Kidney epithelial cell (primary cell): ENCODE data around the gene MLLT11. TPM values are rescaled to one million over a fixed set of nuclear protein-coding genes. Genes with fewer than 3 reads are reported as not detected.

Source experiments
- DNase-seq: peaks from one replicate; pipeline ENCODE4 v3.0.0-alpha.2; 2010; ENCODE audit warnings: low read depth
- H3K27me3 ChIP-seq: 2 replicates; pipeline ENCODE4 v1.6.0; 2011; ENCODE audit warnings: low read length; ENCODE audit not compliant: control insufficient read depth, insufficient read depth
- H3K36me3 ChIP-seq: 2 replicates; pipeline ENCODE4 v1.5.1; 2011; ENCODE audit warnings: low read length; ENCODE audit not compliant: control insufficient read depth, insufficient read depth
- H3K4me3 ChIP-seq: 2 replicates; pipeline ENCODE4 v1.5.1; 2011; ENCODE audit warnings: low read depth, mild to moderate bottlenecking, control low read depth, low read length
- total RNA-seq: library from RNA; depleted of rRNA; stranded (reverse); fragments of >200 nt; gene quantifications from 2 replicates; pipeline ENCODE4 v1.2.3, GENCODE V29; 2015
- TF ChIP-seq, protein P1 (sequence below): IDR thresholded peaks from 2 replicates; pipeline ENCODE4 v1.5.1; 2011; ENCODE audit warnings: mild to moderate bottlenecking, moderate library complexity, low read length, control low read depth, inconsistent platforms; ENCODE audit not compliant: insufficient read depth, poor library complexity, severe bottlenecking

The MLLT11 gene, protein sequence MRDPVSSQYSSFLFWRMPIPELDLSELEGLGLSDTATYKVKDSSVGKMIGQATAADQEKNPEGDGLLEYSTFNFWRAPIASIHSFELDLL
- 26.4 and 26.8 TPM in 2 replicates for total RNA-seq

DNA sequence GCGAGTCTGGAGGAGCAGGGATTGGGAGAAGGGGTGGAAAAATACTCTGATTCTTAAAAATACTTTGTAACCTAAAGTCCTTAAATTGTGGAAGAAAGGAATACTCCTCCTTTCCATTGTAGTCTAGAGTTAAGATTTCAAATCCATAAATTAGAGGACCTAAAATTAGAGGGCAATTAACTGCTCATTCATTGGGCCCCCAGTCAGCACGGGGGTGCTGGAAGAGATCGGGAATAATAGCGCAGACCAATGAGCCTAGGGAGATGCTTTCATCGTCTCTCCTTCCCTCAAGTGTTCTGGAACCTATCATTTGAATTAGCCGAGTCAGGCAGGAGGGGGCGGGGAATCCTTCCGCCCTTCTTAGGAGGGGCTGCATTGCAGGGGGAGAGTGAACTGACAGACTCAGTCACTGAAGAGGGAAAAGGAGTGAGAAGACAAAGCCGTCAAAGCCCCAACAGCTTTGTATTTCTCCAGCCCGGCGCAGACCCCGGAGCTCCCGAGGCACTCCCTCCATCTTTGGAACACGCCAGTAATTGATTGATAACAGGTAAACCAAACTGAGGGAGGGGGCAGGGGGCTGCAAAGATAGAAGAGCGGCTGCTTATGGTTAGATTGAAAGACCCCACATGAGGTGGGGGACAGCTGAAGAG lies at the start of gene MLLT11:
Gene MLLT11 (plus strand): TSS at position 391 of the 650 bp plus-strand sequence. CDS start 6,828 bp downstream, outside the sequence.
- Histone ChIP-seq H3K36me3 (peaks cover 3% of the 10 kb centered on the region), H3K4me3 (peak within 1 kb of the TSS; percentile 73), H3K27me3 (no peaks in the 10 kb centered on the region)
- no peak for DNase-seq
- TF ChIP-seq, protein P1, sequence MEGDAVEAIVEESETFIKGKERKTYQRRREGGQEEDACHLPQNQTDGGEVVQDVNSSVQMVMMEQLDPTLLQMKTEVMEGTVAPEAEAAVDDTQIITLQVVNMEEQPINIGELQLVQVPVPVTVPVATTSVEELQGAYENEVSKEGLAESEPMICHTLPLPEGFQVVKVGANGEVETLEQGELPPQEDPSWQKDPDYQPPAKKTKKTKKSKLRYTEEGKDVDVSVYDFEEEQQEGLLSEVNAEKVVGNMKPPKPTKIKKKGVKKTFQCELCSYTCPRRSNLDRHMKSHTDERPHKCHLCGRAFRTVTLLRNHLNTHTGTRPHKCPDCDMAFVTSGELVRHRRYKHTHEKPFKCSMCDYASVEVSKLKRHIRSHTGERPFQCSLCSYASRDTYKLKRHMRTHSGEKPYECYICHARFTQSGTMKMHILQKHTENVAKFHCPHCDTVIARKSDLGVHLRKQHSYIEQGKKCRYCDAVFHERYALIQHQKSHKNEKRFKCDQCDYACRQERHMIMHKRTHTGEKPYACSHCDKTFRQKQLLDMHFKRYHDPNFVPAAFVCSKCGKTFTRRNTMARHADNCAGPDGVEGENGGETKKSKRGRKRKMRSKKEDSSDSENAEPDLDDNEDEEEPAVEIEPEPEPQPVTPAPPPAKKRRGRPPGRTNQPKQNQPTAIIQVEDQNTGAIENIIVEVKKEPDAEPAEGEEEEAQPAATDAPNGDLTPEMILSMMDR: no peak

DNA sequence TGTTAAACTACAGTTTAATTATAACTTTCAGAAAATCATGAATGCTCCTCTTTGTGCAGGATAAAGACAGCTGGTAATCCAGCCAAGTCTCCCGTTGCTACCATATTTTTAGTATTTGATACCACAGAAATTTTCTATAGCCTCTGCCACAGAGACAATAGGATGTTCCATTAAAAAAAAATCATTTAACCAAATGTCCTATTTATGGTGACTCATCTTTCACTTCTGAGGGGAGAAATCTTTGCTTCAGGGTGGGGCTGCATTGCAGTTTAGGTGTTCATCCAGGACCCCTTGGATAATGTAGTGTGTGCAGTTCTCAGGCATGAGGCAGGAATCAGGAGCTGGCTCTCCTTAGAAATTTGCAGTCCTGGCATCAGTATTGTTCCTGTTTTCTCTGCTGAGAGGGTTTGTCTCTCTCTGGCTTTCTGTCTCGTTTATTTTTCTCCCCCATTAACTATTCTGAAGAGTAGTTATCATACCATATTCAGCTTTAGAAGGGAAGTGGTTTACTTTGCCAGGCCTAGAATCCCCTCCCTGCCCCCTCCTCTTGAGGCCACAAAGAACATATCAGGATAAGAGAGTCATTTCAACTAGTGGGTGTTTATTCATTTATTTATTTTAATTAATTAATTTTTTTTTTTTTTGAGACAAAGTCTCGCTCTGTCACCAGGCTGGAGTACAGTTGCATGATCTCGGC lies 48.9 kb upstream of the MLLT11 start:
- H3K36me3 ChIP-seq: no peaks in the 10 kb centered on the region
- H3K27me3 ChIP-seq: no peaks in the 10 kb centered on the region
- no peak for DNase-seq
- H3K4me3 ChIP-seq: no peak overlapping the region
- TF ChIP-seq, protein P1: no peak

DNA sequence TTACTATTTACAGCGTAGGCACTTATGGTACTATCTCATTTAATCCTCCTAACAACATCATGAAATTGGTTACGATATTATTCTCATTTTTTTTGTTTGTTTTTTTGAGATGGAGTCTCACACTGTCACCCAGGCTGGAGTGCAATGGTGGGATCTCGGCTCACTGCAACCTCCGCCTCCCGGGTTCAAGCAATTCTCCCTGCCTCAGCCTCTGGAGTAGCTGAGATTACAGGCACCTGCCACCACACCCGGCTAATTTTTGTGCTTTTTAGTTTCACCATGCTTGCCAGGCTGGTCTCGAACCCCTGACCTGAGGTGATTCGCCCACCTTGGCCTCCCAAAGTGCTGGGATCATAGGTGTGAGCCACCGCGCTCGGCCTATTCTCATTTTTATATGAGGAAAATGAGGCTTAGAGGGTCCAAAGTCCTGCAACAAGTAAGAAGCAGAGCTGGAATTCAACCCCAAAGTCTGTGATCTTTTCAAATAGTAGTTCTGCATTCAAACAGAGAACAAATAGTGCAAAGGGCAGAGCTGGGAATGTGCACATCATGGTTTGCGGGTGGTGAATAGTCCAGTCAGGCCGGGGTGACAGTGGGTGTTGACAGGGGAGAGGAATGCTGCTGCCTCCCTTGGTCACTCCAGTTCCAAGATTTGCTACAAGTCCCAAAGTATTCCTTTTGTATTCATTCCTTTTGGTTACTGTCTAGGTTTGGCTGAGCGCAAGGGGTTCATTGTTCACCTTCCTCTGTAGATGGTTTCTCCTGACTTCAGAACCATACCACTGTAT lies 47.3 kb upstream of the MLLT11 start:
- TF ChIP-seq, protein P1: no peak
- Histone ChIP-seq H3K4me3 (no peak overlapping the region), H3K36me3 (no peaks in the 10 kb centered on the region), H3K27me3 (no peaks in the 10 kb centered on the region)
- DNase-seq: no peak

DNA sequence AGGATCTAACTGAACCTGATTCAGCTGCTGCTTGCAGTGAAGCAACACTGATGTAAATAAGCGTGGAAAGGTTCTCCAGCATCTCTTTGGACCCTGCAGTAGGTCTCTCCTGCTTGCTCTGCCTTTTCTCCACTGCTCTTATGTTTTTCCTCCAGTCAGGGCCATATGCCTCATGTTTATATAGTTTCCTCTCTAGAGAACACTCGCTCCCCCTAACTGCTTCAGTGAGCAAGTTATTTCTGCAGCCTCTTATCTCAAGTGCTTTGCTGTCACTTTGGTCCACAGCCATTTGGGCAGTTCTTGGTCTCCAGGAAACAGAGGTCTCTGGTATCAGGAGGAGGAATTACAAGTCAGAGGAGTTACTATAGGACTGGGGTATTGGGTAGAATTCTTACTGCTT lies 46.7 kb upstream of the MLLT11 start:
- no peak for DNase-seq
- Histone ChIP-seq H3K27me3 (no peaks in the 10 kb centered on the region), H3K4me3 (no peak overlapping the region), H3K36me3 (no peaks in the 10 kb centered on the region)
- TF ChIP-seq, protein P1: no peak

DNA sequence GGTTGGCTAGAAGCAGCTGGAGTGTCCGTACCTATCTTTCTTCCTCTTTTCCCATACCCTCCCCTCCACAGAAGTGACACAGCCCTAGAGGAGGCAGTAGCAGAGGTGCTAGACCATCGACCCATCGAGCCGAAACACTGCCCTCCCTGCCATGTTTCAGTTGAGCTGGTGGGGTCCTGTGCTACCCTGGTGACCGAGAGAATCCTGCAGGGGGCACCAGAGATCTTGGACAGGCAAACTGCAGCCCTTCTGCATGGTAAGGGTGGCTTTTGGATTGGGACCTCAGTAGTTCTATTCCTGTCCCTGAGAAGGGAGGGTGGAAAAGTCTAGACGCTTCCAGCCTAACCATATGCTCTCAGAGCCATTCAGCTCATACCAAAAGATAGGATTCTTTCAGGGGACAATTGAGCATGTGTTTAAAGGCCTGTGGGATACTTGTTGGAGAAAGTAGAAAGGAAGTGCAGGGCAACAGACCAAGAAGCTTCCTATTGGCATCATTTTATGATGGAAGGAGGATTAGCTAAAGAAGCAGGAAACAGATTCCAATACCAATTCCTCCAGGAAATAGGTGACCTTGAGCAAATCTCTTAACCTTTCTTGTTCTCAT lies 35.6 kb upstream of the MLLT11 start:
- H3K27me3 ChIP-seq: no peaks in the 10 kb centered on the region
- no peaks in the 10 kb centered on the region for H3K36me3 ChIP-seq
- no peak overlapping the region for H3K4me3 ChIP-seq
- no peak for DNase-seq
- TF ChIP-seq, protein P1: peak; percentile 78
